Femur (tissue), 1 donor: ENCODE data around the gene HCN2.

Source experiments
- DNase-seq: peaks from one replicate; pipeline ENCODE4 v3.0.0-alpha.2; 2017

HCN2 gene

GRCh38 chr19:658916-659839 lies 69.5 kb downstream of the HCN2 start:
- no peak for DNase-seq

- DNase-seq, result no peak
Observed at GRCh38 chr19:660793-661426, 71.2 kb downstream of the HCN2 start.

- DNase-seq, result no peak
Observed at GRCh38 chr19:661427-662196, 71.9 kb downstream of the HCN2 start.

GRCh38 chr19:662207-662961 lies 72.7 kb downstream of the HCN2 start:
- DNase-seq, result no peak

GRCh38 chr19:662962-663681 lies 73.4 kb downstream of the HCN2 start, which contains the start of gene RNF126:
TSS of gene RNF126 (minus strand) at chr19:663214. CDS start at chr19:663121, 93 bp downstream.
- DNase-seq, result peak; percentile 97

- no peak for DNase-seq
Observed at GRCh38 chr19:663682-664117, 74.0 kb downstream of the HCN2 start.

- peak; percentile 90 for DNase-seq
Observed at GRCh38 chr19:664913-665443, 75.3 kb downstream of the HCN2 start.
